Smooth muscle cell (in vitro differentiated cells): ENCODE measurements around the gene SPRED3. TPM values are rescaled to one million over a fixed set of nuclear protein-coding genes. Genes with fewer than 3 reads are reported as not detected.
"Not testable (repeated sequence)": the region's sequence is repeated elsewhere in the genome, so short reads cannot be mapped to it uniquely, and the experiment has no call there.

Source experiments
- DNase-seq: peaks from one replicate; lab custom pipeline; 2025; ENCODE audit not compliant: unreplicated experiment; lab: John Stamatoyannopoulos, UW
- H2AFZ ChIP-seq: fragments of 200-600 bp; sonication (generic); 2 replicates; pipeline ENCODE4 v1.6.0; 2016; ENCODE audit warnings: antibody characterized with exemption, low read depth, mild to moderate bottlenecking
- H3F3A ChIP-seq: fragments of 200-600 bp; sonication (generic); 2 replicates; pipeline ENCODE4 v1.6.0; 2017; ENCODE audit warnings: antibody characterized with exemption, low read depth
- H3K27ac ChIP-seq: fragments of 200-600 bp; sonication (generic); 2 replicates; pipeline ENCODE4 v1.5.1; 2016; ENCODE audit warnings: low read depth, mild to moderate bottlenecking
- H3K27me3 ChIP-seq: fragments of 200-600 bp; sonication (generic); 2 replicates; pipeline ENCODE4 v1.6.1; 2016; ENCODE audit warnings: low read depth, mild to moderate bottlenecking
- H3K36me3 ChIP-seq: fragments of 200-600 bp; sonication (generic); 2 replicates; pipeline ENCODE4 v1.5.1; 2016; ENCODE audit warnings: low read depth
- H3K4me1 ChIP-seq: fragments of 200-600 bp; sonication (generic); 2 replicates; pipeline ENCODE4 v1.5.1; 2016; ENCODE audit warnings: low read depth
- H3K4me2 ChIP-seq: fragments of 200-600 bp; sonication (generic); 2 replicates; pipeline ENCODE4 v1.6.0; 2016; ENCODE audit warnings: mild to moderate bottlenecking
- H3K4me3 ChIP-seq: fragments of 200-600 bp; sonication (generic); 2 replicates; pipeline ENCODE4 v1.5.1; 2016; ENCODE audit warnings: mild to moderate bottlenecking
- H3K79me2 ChIP-seq: fragments of 200-600 bp; sonication (generic); 2 replicates; pipeline ENCODE4 v1.6.0; 2016; ENCODE audit warnings: low read depth, mild to moderate bottlenecking
- H3K9ac ChIP-seq: fragments of 200-600 bp; sonication (generic); 2 replicates; pipeline ENCODE4 v1.6.0; 2016; ENCODE audit warnings: low read depth
- H3K9me3 ChIP-seq: fragments of 200-600 bp; sonication (generic); replicated peaks from 2 replicates; pipeline ENCODE4 v1.5.1; 2016; ENCODE audit warnings: low read depth
- H4K20me1 ChIP-seq: fragments of 200-600 bp; sonication (generic); 2 replicates; pipeline ENCODE4 v1.6.0; 2016; ENCODE audit warnings: low read depth
- CTCF ChIP-seq: fragments of 200-600 bp; sonication (generic); IDR thresholded peaks from 2 replicates; pipeline ENCODE4 v1.5.1; 2017; ENCODE audit warnings: borderline replicate concordance, mild to moderate bottlenecking, antibody characterized with exemption; ENCODE audit not compliant: insufficient read depth, poor library complexity, severe bottlenecking
- WGBS: methylation state at CpG from one replicate; pipeline ENCODE4 v1.1.7; 2016; ENCODE audit warnings: low lambda C conversion rate; 5-methylcytosine and 5-hydroxymethylcytosine counted together
- polyA plus RNA-seq: library from polyadenylated mRNA; unstranded; fragments of >200 nt; fragmentation: Nextera tagmentation; extraction: Ambion mirVana; gene quantifications from 2 replicates; pipeline ENCODE4 v1.2.1, GENCODE V29; 2016
- total RNA-seq: library from RNA; depleted of rRNA; stranded (reverse); fragments of >200 nt; gene quantifications from 2 replicates; pipeline ENCODE4 v1.2.3, GENCODE V29; 2014

The SPRED3 gene
- 1.7 and 3.0 TPM in 2 replicates for total RNA-seq
- polyA plus RNA-seq: 1.8 and 2.8 TPM in 2 replicates

DNA sequence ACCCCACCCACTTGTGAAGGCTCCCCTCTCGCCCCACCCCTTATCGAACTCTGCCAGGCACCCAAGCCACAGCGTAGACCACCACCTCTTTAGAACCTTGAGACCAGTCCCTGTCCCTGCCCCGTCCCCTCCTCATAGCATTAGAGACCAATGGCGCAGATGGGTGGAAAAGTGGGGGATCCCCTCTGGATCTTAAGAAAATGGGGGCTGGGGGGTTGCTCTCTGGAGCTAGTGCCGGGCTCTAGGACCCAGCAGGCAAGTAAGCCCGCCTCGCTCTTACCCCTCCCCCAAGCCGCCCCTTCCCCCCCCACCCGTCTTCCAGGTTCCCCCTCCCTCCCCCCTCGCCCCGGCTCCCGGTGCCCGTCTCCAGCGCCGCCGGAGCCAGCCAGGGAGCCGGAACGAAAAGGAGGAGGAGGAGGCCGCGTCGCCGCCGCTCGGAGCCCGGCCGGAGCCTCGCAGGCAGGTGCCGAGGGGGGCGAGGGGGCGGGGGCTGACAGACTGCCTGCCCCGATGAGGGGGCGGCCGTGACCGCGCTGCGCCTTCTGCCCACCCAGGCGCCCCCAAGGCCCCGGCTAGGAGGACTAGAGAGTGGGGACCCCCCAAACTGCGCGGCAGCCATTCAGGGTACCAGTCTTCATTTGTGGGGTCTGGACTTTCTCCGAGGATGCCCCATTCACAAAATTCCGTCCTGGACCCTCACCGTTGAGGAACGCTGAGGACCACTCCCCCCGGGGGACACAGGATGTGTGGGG, at the start of gene SPRED3:
Gene SPRED3, plus strand, starts transcription at position 349 of the 752 bp plus-strand sequence. CDS start 1,606 bp downstream, outside the sequence.
- Histone ChIP-seq H3K4me3 (peak within 1 kb of the TSS; percentile 71), H3K4me2 (peak within 1 kb of the TSS; percentile 95), H3K9me3 (no peaks in the 10 kb centered on the region), H3K36me3 (no peaks in the 10 kb centered on the region), H3K27me3 (no peaks in the 10 kb centered on the region), H3K27ac (peak within 1 kb of the TSS; percentile 68), H3F3A (peaks cover 10% of the 10 kb centered on the region), H3K9ac (peak within 1 kb of the TSS; percentile 63), H4K20me1 (peaks cover 39% of the 10 kb centered on the region), H3K4me1 (peaks cover 4% of the 10 kb centered on the region), H3K79me2 (no peaks in the 10 kb centered on the region), H2AFZ (no peak within 1 kb of the TSS)
- WGBS: 3% methylated on average over 17 of the region's 46 CpGs
- DNase-seq: peak; percentile 47
- TF ChIP-seq CTCF: no peak

DNA sequence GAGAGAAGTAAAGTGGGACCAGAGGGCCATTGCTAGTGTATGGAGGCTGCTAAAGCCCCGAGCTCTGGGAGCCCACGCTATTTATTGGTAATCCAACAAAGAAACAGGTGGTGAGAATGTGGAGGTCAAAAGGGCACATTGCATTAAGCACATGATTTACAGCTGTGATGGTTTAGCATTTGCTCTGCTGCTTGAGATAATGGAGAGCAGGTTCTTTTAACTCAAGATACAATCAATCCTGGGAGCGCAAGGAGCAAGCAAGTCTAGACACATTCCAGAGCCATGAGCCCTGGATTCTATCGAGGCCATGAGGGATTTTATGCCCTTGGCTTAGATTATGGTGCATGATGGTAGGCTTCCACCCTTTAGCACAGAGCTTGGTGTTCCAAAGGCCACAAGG, 49.5 kb upstream of the SPRED3 start:
- not testable (repeated sequence) for H3F3A ChIP-seq, H3K79me2 ChIP-seq, H3K9me3 ChIP-seq, H3K36me3 ChIP-seq, H3K4me2 ChIP-seq, H3K27me3 ChIP-seq, DNase-seq, H2AFZ ChIP-seq, H4K20me1 ChIP-seq, H3K9ac ChIP-seq, H3K4me3 ChIP-seq, H3K4me1 ChIP-seq, H3K27ac ChIP-seq
- 44% methylated on average over 4 of the region's 4 CpGs for WGBS

DNA sequence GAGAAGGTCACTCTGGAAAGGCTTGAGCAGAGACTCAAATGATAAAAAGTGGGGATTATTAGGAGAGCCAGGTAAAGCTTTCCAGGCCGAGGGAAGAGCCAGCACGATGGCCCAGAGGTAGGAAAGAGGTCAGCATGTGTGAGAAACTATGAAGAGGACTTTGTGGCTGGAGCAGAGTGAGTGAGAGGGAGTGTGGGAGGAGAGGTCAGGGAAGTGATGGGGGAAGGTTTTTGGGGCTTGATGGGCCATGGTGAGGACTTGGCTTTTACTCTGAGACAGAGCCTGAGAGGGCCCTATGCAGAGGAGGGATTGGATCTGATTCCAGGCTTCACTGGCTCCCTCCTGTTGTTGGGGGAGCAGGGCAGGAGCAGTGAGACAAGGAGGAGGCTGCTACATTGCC, 47.6 kb upstream of the SPRED3 start:
- Histone ChIP-seq H3K4me2 (no peak overlapping the region), H4K20me1 (no peaks in the 10 kb centered on the region), H3K9me3 (no peaks in the 10 kb centered on the region), H3K4me3 (no peak overlapping the region), H3F3A (no peaks in the 10 kb centered on the region), H3K27ac (no peak overlapping the region), H3K9ac (no peak overlapping the region), H3K27me3 (no peaks in the 10 kb centered on the region), H2AFZ (no peak overlapping the region), H3K36me3 (no peaks in the 10 kb centered on the region), H3K79me2 (no peaks in the 10 kb centered on the region), H3K4me1 (peaks cover 10% of the 10 kb centered on the region)
- no peak for DNase-seq
- WGBS: 100% methylated on average over 2 of the region's 2 CpGs
- TF ChIP-seq CTCF: no peak

DNA sequence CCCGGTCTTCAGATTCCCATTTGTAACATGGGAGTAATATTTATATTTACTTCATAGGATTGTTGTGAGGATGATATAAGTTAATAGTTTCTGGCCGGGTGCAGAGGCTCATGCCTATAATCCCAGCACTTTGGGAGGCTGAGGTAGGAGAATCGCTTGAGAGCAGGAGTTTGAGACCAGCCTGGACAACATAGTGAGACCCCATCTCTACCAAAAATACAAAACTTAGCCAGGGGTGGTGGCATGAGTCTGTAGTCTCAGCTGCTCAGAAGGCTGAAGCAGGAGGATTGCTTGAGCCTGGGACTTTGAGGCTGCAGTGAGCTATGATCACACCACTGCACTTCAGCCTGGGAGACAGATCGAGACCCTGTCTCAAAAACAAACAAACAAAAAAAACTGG, 41.7 kb upstream of the SPRED3 start:
- Histone ChIP-seq H2AFZ (no peak overlapping the region), H3K27ac (no peak overlapping the region), H3F3A (no peaks in the 10 kb centered on the region), H3K36me3 (no peaks in the 10 kb centered on the region), H3K9me3 (no peaks in the 10 kb centered on the region), H3K9ac (no peak overlapping the region), H3K27me3 (no peaks in the 10 kb centered on the region), H3K4me3 (no peak overlapping the region), H3K4me2 (no peak overlapping the region), H3K4me1 (no peaks in the 10 kb centered on the region), H3K79me2 (no peaks in the 10 kb centered on the region), H4K20me1 (no peaks in the 10 kb centered on the region)
- no peak for TF ChIP-seq CTCF
- WGBS: 77% methylated on average over 4 of the region's 4 CpGs
- DNase-seq: no peak
